GM19099 (cell line): ENCODE results near the gene SIKE1.

ENCODE experiments used
- POLR2A ChIP-seq: IDR thresholded peaks from 3 replicates; pipeline ENCODE4 v1.6.1; 2011; ENCODE audit warnings: low read depth; ENCODE audit not compliant: insufficient read length; ENCODE audit errors: extremely low read depth

SIKE1 gene

DNA sequence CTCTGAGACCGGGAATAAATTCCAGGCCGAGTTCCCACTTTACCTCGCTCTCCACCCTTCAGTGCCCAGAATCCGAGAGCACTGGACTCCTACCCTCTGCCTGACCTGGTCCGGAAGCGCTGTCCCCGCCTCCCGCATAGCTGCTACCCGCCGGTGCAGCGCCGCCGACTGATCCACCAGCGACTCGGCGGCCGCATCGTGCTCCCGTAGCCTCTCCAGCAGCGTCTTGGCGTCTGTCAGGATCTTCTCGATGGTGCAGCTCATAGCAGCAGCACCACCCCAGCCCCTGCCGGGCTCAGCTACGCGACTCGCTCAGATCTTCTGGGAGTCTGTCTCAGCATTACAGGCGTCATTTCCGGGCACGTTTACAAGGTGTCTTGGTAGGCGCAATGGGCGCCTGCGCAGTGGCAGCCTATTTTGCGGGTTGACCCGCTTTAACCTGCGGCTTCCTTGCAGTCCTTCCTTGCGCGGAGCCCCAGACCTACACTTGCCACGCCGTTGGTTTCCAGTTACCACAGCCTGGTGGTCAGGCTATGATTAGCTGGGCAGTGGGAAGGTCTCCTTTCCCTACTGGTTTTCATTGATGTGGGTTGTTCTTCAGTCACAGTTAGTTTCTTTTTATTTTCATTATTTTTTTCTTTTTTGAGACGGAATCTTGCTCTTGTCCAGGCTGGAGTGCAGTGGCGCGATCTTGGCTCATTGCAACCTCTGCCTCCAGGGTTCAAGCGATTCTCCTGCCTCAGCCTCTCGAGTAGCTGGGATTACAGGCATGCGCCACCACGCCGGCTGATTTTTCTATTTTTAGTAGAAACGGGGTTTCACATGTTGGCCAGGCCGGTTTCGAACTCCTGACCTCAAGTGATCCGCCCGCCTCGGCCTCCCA, at the start of gene SIKE1:
Gene SIKE1, minus strand, starts transcription at position 342 of the 883 bp plus-strand sequence. Its CDS starts 78 bp downstream, at position 264.
- peak; percentile 98 for TF ChIP-seq POLR2A

DNA sequence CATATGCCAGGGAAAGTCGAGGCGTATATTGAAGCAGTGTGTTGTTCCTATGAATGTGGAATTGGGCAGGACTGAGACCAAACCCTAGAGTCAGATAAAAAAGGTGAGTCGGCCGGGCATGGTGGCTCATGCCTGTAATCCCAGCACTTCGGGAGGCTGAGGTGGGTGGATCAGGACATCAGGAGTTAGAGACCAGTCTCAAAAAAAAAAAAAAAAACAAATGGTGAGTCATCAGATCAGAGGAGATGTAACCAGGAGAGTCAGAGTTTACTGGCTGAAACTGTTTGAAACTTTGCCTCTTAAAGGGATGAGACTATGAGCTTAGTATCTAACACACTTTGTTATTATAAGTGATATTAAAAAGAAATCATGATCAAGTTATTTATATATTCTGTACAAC, 47.8 kb upstream of the SIKE1 start:
- no peak for TF ChIP-seq POLR2A

DNA sequence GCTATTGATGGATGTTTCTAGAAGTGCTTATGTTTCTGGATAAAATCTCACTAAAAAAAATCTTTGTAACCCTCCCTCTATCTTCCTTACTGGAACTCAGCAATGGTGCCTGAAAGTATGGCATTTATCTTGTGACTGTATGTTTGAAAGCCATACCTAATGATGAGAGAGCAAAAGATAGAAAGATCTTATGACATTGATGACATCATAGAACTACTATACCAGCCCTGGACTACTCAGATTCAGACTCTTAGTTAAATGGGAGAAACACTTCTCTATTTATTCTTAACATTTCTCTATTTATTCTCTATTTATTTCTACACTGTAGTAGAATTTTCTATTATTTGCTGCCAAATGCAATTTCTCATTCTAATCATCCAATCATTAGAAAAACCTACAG, 41.5 kb upstream of the SIKE1 start:
- no peak for TF ChIP-seq POLR2A

DNA sequence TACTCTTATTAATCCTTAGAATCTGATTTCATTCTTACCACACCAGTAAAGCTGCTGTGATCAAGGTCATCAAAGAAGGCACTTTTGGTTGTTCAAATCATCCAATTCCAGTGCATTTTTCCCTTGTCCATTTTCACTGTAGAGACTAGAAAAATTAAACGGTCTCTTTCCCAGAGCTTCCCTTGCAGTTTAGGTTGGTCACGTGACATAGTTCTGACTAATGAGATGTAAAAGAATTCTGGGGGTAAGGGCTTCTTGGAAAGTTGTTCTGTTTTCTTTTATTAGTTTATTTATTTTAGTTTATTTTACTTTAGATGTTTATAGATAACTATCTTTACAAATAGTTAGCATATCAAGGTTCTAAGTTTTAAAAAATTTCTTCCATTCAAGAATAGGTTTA, 39.9 kb upstream of the SIKE1 start:
- no peak for TF ChIP-seq POLR2A

DNA sequence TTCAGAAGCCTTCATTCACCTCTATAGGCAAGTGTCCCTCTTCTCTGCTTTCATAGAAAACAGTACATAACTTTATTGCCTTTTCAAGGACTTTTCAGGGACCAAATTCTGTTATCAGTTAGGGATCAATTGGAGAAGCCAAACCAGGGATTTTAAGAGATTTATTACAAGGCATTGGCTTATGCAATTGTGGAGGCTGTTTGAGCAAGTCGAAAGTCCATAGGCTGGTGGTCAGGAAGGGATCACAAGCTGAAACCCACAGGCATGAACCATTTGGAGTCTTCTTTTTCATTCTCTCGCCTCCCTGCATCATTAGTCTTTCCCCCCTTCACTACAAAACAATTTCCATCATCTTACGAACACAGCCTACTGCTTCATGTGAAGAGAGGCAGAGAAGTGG, 39.4 kb upstream of the SIKE1 start:
- TF ChIP-seq POLR2A = no peak

DNA sequence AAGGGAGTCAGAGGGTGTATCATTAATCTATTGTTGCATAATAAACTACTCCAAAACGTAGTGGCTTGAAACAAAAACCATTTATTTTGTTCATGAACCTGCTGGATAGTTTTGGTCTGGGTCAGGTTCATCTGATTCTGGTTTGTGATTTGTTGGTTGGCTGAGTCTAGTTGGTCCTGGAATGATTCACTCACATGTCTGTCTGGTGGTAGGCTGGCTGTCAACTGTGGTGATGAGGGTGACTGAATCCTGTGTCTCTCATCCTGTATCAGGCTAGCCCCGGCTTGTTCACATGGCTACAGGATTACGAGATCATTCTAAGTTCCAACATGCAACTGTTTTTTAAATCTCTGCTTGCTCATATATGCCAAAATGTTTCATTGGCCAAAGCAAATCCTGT, 22.5 kb upstream of the SIKE1 start:
- no peak for TF ChIP-seq POLR2A

DNA sequence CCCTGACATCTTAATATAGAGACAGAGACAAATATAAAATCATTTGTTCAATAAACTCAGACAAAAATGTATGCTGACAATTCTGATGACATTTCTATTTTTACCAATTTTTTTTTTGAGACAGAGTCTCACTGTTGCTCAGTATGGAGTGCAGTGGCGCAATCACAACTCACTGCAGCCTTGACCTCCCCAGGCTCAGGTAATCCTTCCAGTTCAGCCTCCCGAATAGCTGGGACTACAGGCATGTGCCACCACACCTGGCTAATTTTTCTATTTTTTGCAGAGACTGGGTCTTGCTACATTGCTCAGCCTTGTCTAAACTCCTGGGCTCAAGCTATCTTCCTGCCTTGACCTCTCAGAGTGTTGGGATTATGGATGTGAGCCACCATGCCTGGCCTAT, 13.6 kb upstream of the SIKE1 start:
- no peak for TF ChIP-seq POLR2A

DNA sequence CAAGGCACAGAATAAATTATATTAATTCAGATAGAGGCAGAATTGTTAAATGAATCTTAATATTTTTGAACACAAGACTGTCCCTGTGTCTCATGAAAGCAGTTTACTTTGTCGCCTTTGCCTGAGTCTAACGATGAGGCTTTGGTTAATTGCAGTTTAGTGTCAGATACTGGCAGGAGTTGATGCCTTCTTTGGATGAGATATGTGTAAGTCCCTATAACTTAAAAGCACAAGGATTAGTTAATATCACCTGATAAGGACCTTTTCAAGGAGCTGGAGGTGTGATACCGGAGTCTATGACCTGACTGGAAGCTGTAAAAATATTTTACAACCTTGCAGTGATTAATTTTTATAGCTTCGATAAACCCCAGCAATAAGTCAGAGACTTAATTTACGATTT, 2.0 kb upstream of the SIKE1 start:
- TF ChIP-seq POLR2A = no peak

DNA sequence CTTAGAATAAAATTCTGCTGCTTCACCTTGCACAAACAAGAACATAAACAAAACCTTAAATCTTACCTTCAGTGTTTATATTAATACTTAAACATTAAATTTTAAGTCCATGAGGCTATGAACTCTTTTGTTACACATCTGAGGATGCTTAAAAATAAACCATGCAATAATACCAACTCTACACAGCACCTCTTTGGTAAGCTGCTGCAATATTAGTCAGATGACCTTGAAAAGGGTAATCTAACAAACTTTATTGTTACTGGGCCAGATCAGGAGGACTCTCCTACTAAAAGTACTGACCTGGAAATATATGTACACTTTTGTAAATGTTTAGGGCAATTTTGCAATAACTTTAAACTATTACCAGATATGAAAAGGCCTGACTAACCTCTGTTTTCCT, 763 bp downstream of the SIKE1 start:
- TF ChIP-seq POLR2A = no peak

DNA sequence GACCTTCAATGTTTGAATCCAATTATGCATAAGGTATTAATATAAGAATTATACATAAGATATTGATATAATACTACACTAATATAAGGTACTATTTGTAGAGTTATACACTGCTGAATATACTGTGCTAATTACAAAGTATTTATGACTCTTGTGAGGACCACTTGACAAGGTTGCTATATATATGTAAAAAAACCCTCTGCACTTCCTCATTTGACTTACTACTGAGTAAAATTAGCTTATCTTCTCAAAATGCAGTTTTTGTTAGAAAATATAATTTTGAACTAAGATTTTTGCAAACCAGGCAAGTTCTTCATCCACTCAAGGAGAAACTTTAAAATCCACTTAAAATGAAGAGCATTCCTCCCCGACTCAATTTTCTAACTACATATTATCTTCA, 8.5 kb downstream of the SIKE1 start:
- no peak for TF ChIP-seq POLR2A

DNA sequence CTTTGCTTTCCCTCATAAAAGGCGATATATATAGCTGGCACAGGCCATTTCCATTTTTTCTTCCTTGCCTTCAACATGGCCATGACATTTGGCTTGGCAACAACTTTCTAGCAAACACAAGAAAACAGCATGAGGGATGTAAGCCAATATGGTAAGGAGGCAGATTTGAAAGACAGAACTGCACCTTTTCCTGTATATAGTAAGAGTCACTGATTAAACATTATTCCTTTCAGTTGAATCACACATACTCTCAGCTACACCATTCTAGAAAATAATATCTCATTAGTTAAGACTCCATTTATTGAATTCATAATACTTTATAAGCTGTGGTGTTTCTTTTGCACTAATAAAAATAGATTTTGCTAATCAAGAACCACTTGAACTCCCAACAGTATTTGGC, 9.5 kb downstream of the SIKE1 start:
- TF ChIP-seq POLR2A = no peak

DNA sequence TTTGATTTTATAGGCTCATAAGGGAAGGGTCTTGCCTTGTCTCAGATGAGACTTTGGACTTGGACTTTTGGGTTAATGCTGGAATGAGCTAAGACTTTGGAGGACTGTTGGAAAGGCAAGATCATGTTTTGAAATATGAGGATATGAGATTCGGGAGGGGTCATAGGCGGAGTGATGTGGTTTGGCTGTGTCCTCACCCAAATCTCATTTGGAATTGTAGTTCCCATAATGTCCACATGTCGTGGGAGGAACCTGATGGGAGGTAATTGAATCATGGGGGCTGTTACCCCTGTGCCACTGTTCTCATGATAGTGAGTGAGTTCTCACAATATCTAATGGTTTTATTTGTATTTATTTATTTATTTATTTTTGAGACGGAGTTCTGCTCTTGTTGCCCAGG, 15.8 kb downstream of the SIKE1 start:
- no peak for TF ChIP-seq POLR2A

DNA sequence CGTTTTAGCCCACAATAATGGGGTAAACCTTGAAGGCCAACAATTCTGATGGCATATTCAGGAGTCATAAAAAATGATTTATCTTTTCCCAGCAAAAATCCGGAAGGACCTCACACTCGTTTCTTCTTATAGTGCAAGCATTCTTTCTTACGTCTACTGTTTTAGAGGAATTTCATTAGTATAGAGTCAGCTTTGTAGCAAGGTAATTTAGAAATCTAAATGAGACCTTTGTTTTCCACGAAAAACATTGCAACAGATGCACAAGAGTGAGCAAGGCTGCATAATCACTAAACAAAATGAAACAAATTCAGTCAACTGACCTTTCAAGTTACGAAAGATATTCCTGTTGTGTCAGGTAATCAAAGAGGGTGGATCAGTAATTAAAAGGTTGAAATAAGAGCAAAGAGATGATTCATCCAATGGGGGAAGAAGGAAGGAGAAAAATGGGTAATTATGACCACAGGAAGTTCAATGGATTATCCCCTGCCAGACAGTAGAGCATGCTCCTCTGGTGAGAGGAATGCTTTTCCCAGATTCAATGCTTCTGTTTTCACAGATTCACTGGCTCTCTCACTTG, 22.1 kb downstream of the SIKE1 start:
- no peak for TF ChIP-seq POLR2A

DNA sequence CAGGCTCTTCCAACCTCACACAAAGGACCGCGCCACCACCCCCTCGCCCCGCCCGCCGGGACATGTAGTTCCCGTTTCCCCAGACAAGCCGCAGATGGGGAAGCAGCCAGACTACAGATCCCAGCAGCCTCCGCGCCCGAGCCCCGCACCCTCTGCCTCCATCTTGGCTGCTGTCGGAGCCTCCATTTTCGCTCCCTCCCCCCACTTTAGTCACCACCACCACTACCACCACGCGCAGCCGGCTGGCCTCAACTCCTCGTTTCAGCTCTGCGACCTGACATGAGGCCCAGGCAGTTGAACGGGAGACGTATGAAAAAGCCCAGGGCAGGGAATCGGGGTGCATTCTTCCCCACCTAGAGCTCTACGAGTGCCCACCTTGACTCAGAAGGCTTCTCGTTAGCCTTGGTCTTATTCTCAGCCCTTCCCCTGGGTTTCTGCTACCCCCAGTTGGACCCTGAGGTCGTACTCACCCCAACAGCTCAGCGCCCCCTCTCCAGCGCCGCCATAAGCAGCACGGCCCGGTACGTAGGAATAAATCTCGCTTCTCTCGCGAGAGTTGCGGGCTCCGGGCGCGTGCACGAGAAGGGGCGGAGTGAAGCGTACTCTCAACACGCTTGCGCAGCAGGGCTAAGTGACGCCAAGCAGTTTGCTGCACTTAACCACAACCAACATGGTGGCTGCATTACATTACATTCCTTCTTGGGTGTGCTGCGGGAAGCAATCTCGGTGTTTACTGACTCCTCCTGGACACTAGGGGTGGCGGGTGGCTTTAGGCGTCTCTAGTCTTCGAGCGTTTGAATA, 22.8 kb downstream of the SIKE1 start, which contains the start of gene CSDE1:
Gene CSDE1, minus strand, starts transcription at position 530 of the 801 bp plus-strand sequence. CDS start 18,094 bp downstream, outside the sequence.
- TF ChIP-seq POLR2A = peak; percentile 93

DNA sequence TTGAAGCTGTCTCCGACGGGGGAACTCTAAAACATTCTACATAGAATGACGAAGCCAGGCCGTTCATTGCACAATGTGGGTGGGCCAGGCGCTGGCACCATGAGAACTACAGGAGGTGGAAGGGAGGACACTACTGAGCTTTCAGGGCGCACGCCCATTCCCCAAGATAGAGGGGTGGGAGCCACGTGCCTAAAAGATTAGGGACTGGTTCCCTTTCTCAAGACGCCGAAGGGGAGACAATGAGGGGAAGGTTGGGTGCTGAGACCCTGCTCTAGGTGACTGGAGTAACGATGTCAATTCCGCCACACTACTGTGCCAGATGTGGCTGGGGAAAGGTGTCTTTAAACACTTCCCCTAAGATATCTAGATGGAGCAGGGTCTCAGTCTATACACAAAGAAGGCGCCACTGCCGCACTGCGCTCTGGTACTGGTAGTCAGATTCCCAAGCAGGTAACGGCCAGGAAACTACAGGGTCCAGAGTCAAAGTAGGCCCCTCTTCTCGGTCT, 23.5 kb downstream of the SIKE1 start:
- no peak for TF ChIP-seq POLR2A
